ENCODE data around the gene ASB9. TPM values are rescaled to one million over a fixed set of nuclear protein-coding genes. Genes with fewer than 3 reads are reported as not detected.
"Not testable (repeated sequence)": the region's sequence is repeated elsewhere in the genome, so short reads cannot be mapped to it uniquely, and the experiment has no call there.

The ASB9 gene
- total and polyA plus RNA-seq, 3 experiments from 2014 or later, result 0.18 to 0.71 TPM; not detected in 1

GRCh38 chrX:15198608-15199202 lies 71.2 kb downstream of the ASB9 start:
- DNase-seq; CTCF ChIA-PET; H3K9me3 Mint-ChIP-seq; POLR2A ChIA-PET; H3K36me3 ChIP-seq (ENCODE audit: insufficient read depth, low read length); H3K4me3 ChIP-seq (ENCODE audit: low read length); H3K27me3 ChIP-seq (ENCODE audit: insufficient read depth, low read length, poor library complexity, severe bottlenecking); H3K4me3 Mint-ChIP-seq; H3K27me3 Mint-ChIP-seq; H3K27ac ChIP-seq (ENCODE audit: low read depth, low read length); H3K9me3 ChIP-seq (ENCODE audit: low read length); H3K27ac Mint-ChIP-seq; H3K36me3 Mint-ChIP-seq: not testable (repeated sequence)
- H3K4me1 Mint-ChIP-seq, result peaks cover 13 to 20% (median 19%) of the 10 kb centered on the region in 3 donors
- H3K4me1 ChIP-seq (ENCODE audit: insufficient read depth, low read length), result peaks cover 14% of the 10 kb centered on the region

DNA sequence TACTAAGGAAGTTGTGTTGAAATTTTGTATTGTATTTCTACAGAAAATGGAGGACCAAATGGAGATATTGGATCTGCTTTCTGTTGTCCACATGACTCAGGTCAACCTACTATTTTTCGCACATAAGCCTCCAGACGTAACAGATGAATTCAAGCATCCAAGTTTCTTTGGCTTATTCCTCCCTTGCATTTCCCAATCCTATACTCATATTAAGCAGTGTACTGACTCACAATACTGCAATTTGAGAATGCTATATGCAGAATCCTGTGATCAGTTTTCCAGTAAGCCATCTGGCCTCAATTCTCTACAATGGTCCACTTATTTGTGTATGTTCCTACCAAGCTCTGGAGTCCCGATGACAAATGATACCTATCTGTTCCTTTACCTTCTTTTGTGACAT lies 75.7 kb downstream of the ASB9 start:
- H3K4me3 Mint-ChIP-seq, result no peak overlapping the region
- no peaks in the 10 kb centered on the region for H3K9me3 Mint-ChIP-seq
- no peaks in the 10 kb centered on the region for H3K36me3 ChIP-seq (ENCODE audit: insufficient read depth, low read length)
- H3K9me3 ChIP-seq (ENCODE audit: low read length), result no peaks in the 10 kb centered on the region
- ChIA-PET CTCF (no interaction called here), POLR2A (no interaction called here)
- H3K4me1 ChIP-seq (ENCODE audit: insufficient read depth, low read length), result no peaks in the 10 kb centered on the region
- H3K27me3 Mint-ChIP-seq, result peaks cover 0 to 3% of the 10 kb centered on the region in 2 donors
- H3K4me1 Mint-ChIP-seq, result no peaks in the 10 kb centered on the region
- H3K27me3 ChIP-seq (ENCODE audit: insufficient read depth, low read length, poor library complexity, severe bottlenecking), result no peaks in the 10 kb centered on the region
- no peak overlapping the region for H3K27ac Mint-ChIP-seq
- H3K4me3 ChIP-seq (ENCODE audit: low read length), result no peak overlapping the region
- no peak overlapping the region for H3K27ac ChIP-seq (ENCODE audit: low read depth, low read length)
- DNase-seq, result no peak
- no peaks in the 10 kb centered on the region for H3K36me3 Mint-ChIP-seq

Other genes starting within 250 kb of the ASB9 start
- gene ASB11, start 45.6 kb upstream of the ASB9 start, total RNA-seq, result not detected
- not detected for gene ASB11, start 45.6 kb upstream of the ASB9 start, polyA plus RNA-seq
- gene PIGA, start 65.4 kb upstream of the ASB9 start, total RNA-seq, result 10 to 100 TPM; 21.7 to 23.8 TPM
- 5.6 TPM for gene PIGA, start 65.4 kb upstream of the ASB9 start, polyA plus RNA-seq
- not detected for gene VEGFD, start 114.3 kb upstream of the ASB9 start, total RNA-seq
- gene VEGFD, start 114.3 kb upstream of the ASB9 start, polyA plus RNA-seq, result not detected
- gene PIR, start 223.2 kb upstream of the ASB9 start, total RNA-seq, result 1 to 10 TPM; 1.9 to 2.6 TPM
- gene PIR, start 223.2 kb upstream of the ASB9 start, polyA plus RNA-seq, result 0.22 TPM
- gene BMX, start 230.7 kb upstream of the ASB9 start, total RNA-seq, result not detected
- not detected for gene BMX, start 230.7 kb upstream of the ASB9 start, polyA plus RNA-seq